ENCODE data around the gene DMRT1.

DMRT1 gene

GRCh38 chr9:994005-994404, 152.5 kb downstream of the DMRT1 start:
- no peak for TF ChIP-seq POLR2A (IDR thresholded peaks at IDR 0.05; ENCODE audit: extremely low read depth, insufficient read length)
- TF ChIP-seq CTCF (IDR thresholded peaks at IDR 0.05; ENCODE audit: low read depth, low read length) = no peak
- TF ChIP-seq MAX (IDR thresholded peaks at IDR 0.05; ENCODE audit: low read depth, low read length) = no peak
- no peak for TF ChIP-seq MYC (IDR thresholded peaks at IDR 0.05; ENCODE audit: low read depth, low read length)
- peak overlapping the region; percentile 27 for H3K4me3 ChIP-seq (ENCODE audit: low read depth, low read length)
- DNase-seq (ENCODE audit: low read depth) = peak; percentile 90

GRCh38 chr9:995192-995591, 153.7 kb downstream of the DMRT1 start:
- no peak for DNase-seq (ENCODE audit: low read depth)
- no peak overlapping the region for H3K4me3 ChIP-seq (ENCODE audit: low read depth, low read length)
- no peak for TF ChIP-seq CTCF (IDR thresholded peaks at IDR 0.05; ENCODE audit: low read depth, low read length)
- no peak for TF ChIP-seq POLR2A (IDR thresholded peaks at IDR 0.05; ENCODE audit: extremely low read depth, insufficient read length)
- no peak for TF ChIP-seq MAX (IDR thresholded peaks at IDR 0.05; ENCODE audit: low read depth, low read length)
- no peak for TF ChIP-seq MYC (IDR thresholded peaks at IDR 0.05; ENCODE audit: low read depth, low read length)

- no peak overlapping the region for H3K4me3 ChIP-seq (ENCODE audit: low read depth, low read length)
- TF ChIP-seq MAX (IDR thresholded peaks at IDR 0.05; ENCODE audit: low read depth, low read length) (no peak), POLR2A (IDR thresholded peaks at IDR 0.05; ENCODE audit: extremely low read depth, insufficient read length) (no peak), CTCF (IDR thresholded peaks at IDR 0.05; ENCODE audit: low read depth, low read length) (no peak), MYC (IDR thresholded peaks at IDR 0.05; ENCODE audit: low read depth, low read length) (no peak)
- DNase-seq (ENCODE audit: low read depth) = no peak
Observed at GRCh38 chr9:995781-996180, 154.3 kb downstream of the DMRT1 start.

GRCh38 chr9:998299-999110, 157.0 kb downstream of the DMRT1 start:
- DNase-seq (ENCODE audit: low read depth) = peak; percentile 70

GRCh38 chr9:1001838-1002237, 160.3 kb downstream of the DMRT1 start:
- TF ChIP-seq MYC (IDR thresholded peaks at IDR 0.05; ENCODE audit: low read depth, low read length) (no peak), MAX (IDR thresholded peaks at IDR 0.05; ENCODE audit: low read depth, low read length) (peak; percentile 44; the same call in 1 of the 2 replicates), POLR2A (IDR thresholded peaks at IDR 0.05; ENCODE audit: extremely low read depth, insufficient read length) (no peak), CTCF (IDR thresholded peaks at IDR 0.05; ENCODE audit: low read depth, low read length) (no peak)
- no peak overlapping the region for H3K4me3 ChIP-seq (ENCODE audit: low read depth, low read length)
- DNase-seq (ENCODE audit: low read depth) = no peak

More at GRCh38 chr9:998299-999110, 157.0 kb downstream of the DMRT1 start:
- H3K4me3 ChIP-seq (ENCODE audit: low read depth, low read length) = peak overlapping the region; percentile 3

GRCh38 chr9:1002678-1003077, 161.2 kb downstream of the DMRT1 start:
- no peak overlapping the region for H3K4me3 ChIP-seq (ENCODE audit: low read depth, low read length)
- no peak for DNase-seq (ENCODE audit: low read depth)
- TF ChIP-seq CTCF (IDR thresholded peaks at IDR 0.05; ENCODE audit: low read depth, low read length) (no peak), MYC (IDR thresholded peaks at IDR 0.05; ENCODE audit: low read depth, low read length) (no peak), MAX (IDR thresholded peaks at IDR 0.05; ENCODE audit: low read depth, low read length) (no peak), POLR2A (IDR thresholded peaks at IDR 0.05; ENCODE audit: extremely low read depth, insufficient read length) (no peak)
